Embryonic facial prominence (tissue), 1 donor: ENCODE data around the gene NKAPL.
"Not testable (repeated sequence)": the region's sequence is repeated elsewhere in the genome, so short reads cannot be mapped to it uniquely, and the experiment has no call there.

Experiments
- DNase-seq: peaks from one replicate; pipeline ENCODE4 v3.0.0-alpha.2; 2016; ENCODE audit errors: extremely low spot score

Gene NKAPL

DNA sequence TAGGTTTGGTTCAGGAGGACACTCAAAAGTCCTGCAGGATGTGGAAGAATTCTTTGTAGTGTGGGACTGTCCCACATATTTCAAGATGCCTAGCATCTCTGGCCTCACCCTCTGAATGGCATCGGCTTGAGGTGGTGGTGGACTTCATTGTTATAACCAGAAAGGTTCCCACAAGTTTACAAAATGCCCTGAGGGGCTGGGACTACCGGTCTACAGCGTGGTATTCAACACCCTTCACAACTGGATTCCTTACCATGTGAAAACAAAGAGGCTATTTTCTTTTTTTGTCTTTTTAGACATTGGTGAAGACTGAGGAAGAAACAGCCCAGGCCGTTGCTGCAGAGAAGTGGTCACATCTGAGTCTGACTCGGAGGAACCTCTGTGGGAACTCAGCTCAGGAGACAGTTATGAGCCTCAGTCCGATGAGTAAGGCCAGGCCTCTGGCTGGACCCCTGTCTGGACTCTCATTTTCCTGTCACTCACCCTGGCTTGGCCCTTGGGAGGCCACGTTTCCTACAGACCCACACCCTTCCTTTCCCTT is 37.5 kb downstream of the NKAPL start:
- DNase-seq: no peak

DNA sequence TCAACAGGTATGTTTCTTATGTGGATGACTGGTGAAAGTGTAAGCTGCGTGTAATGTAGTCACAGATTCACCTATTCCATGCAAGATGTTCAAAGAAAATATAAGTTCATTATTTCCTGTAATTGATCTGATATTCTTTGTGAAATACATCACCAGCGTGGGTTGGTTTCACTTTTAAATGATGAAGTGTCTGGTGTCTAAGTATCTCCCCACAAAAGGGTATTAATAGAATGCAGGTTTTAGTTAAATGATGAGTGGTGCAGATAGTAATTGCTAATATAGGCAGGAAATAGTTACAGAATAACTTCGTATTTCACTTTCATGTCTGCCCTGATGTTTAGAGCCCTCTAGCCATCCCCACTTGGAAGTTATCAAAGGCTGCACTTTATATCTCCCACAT is 44.5 kb downstream of the NKAPL start:
- no peak for DNase-seq

DNA sequence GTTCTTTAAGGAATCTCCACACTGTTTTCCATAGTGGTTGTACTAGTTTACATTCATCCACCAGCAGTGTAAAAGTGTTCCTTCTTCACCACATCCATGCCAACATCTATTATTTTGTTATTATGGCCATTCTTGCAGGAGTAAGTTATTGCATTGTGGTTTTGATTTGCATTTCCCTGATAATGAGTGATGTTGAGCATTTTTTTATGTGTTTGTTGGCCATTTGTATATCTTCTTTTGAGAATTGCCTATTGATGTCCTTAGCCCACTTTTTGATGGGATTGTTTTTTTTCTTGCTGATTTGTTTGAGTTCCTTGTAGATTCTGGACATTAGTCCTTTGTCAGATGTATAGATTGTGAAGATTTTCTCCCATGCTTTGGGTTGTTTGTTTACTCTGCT is 47.3 kb downstream of the NKAPL start:
- DNase-seq: not testable (repeated sequence)
